ENCODE data around the gene GATB.
A peak's percentile ranks its signal among the peaks of the same experiment; 100 is the strongest.

The GATB gene, protein sequence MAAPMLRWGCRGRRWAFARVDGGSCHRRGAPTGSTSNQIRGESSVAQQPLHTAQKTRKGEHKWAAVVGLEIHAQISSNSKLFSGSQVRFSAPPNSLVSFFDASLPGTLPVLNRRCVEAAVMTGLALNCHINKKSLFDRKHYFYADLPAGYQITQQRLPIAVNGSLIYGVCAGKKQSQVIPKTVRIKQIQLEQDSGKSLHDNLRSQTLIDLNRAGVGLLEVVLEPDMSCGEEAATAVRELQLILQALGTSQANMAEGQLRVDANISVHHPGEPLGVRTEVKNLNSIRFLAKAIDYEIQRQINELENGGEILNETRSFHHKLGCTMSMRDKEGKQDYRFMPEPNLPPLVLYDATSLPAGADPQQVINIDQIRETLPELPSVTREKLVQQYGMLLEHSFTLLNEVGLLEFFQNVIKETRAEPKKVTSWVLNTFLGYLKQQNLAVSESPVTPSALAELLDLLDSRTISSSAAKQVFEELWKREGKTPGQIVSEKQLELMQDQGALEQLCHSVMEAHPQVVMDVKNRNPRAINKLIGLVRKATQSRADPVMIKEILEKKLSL

DNA sequence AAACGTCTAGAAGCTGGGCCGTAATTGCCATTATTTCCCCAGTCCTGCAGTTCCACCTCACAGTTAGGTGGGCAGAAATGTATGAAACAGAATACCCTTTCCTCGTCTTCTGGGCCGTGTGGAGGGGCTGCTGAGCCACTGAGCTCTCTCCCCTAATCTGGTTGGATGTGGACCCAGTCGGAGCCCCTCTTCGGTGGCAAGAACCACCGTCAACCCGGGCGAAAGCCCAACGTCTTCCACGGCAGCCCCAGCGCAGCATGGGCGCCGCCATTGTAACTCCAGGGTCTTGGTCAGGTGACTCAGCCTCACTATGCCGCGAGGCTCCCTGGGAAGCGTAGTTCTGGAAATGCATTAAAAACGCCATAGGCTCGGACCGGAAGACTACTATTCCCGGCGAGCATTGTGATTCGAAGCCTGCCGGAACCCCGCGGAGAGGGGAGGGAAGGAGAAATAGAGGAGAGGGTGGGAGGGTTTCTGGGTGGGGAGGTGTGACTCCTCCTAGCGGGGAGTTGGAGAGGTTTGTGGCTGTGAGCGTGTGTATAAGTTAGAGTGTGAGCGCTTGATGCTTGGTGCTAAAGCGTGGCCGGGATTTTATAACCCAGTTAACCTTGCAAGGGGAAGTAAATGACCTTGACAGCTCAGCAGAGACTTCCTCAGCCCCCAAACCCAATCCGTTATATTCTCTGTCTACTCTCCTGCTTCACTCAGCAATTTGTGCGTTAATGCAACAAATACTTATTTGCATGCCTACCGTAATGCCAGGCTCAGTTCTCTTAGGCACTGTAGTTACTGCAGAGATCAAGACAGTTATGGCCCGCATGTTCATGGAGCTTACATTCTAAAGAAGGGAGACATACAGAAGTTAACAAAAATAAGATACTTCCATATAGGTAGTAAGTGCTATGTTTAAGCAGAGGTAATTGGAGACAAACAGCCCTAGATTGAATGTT, at the start of gene GATB:
Gene GATB (minus strand): TSS at position 296 of the 950 bp plus-strand sequence. CDS start 25 bp downstream, at position 271.
- H3K4me1 ChIP-seq (ENCODE audit: insufficient read depth, low read length), result peaks cover 10% of the 10 kb centered on the region
- H3K27me3 ChIP-seq (ENCODE audit: insufficient read depth, low read length), result peaks cover 6% of the 10 kb centered on the region
- H3K9me3 ChIP-seq (ENCODE audit: low read length), result no peaks in the 10 kb centered on the region
- H3K36me3 ChIP-seq (ENCODE audit: insufficient read depth, low read length), result peaks cover 6% of the 10 kb centered on the region
- H3K4me3 ChIP-seq (ENCODE audit: low read length), result peak within 1 kb of the TSS; percentile 99
- H2AFZ ChIP-seq (ENCODE audit: low read depth, low read length), result peak within 1 kb of the TSS; percentile 96

DNA sequence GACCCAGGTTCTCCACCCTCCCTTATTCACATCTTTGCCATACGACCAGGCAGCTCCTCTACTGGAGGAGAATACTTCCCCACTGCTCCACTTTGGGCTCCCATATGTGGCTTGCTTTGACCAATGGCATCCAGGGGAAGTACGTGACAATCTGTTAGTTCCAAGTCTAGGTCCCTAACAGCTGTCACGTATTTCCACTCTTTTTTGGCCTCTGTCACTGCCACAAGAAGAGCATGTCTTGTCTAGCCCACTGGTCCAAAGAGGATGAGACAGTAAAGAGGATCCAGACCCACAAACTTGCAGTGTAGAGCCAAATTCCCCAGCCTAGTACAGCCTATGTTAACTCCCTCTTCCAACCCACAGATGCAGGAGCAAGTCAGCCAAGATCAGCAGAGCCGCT, 49.7 kb upstream of the GATB start:
- no peaks in the 10 kb centered on the region for H3K36me3 ChIP-seq (ENCODE audit: insufficient read depth, low read length)
- H3K9me3 ChIP-seq (ENCODE audit: low read length), result no peaks in the 10 kb centered on the region
- H3K4me1 ChIP-seq (ENCODE audit: insufficient read depth, low read length), result no peaks in the 10 kb centered on the region
- H2AFZ ChIP-seq (ENCODE audit: low read depth, low read length), result no peak overlapping the region
- H3K4me3 ChIP-seq (ENCODE audit: low read length), result no peak overlapping the region
- no peaks in the 10 kb centered on the region for H3K27me3 ChIP-seq (ENCODE audit: insufficient read depth, low read length)

DNA sequence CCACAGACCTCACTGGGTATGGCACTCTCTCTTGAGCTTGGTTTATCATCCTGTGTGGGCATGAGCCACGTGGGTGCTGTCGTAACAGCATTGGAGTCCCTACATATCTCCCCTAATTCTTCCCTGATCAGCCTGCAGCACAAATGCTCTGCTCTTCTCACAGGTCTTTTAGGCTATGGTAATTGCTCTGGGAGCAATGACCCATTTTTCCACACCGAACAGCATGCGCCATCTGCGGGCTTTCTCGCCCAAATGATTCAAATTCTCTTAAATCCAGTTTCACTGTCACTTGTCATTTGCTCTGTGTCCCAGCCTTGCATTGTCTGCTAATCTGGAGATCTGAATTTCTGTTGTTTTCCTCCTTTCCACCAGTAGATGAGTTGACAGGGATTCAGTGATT, 48.9 kb upstream of the GATB start:
- Histone ChIP-seq H3K4me3 (ENCODE audit: low read length) (no peak overlapping the region), H3K9me3 (ENCODE audit: low read length) (no peaks in the 10 kb centered on the region), H2AFZ (ENCODE audit: low read depth, low read length) (no peak overlapping the region), H3K36me3 (ENCODE audit: insufficient read depth, low read length) (no peaks in the 10 kb centered on the region), H3K27me3 (ENCODE audit: insufficient read depth, low read length) (no peaks in the 10 kb centered on the region), H3K4me1 (ENCODE audit: insufficient read depth, low read length) (no peaks in the 10 kb centered on the region)

DNA sequence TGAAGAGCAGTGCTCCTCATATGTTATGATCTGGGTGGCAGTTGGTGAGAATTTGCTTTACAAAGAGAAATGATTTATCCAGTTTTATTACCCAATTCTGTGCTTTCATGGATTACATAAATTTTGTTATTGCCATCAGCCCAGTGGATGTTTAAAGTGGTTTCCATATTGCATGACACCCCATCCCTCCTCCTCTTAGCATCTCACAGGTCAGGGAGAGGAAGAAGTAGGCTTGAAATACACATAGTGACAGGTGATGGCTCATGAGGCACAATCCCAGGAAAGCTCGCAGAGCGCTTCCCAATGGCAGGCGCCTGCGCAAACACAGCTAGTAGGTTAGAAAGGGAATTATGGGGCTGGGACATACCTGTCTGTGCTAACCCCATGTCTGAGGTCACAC, 47.7 kb upstream of the GATB start:
- no peaks in the 10 kb centered on the region for H3K4me1 ChIP-seq (ENCODE audit: insufficient read depth, low read length)
- no peaks in the 10 kb centered on the region for H3K9me3 ChIP-seq (ENCODE audit: low read length)
- no peaks in the 10 kb centered on the region for H3K27me3 ChIP-seq (ENCODE audit: insufficient read depth, low read length)
- no peaks in the 10 kb centered on the region for H3K36me3 ChIP-seq (ENCODE audit: insufficient read depth, low read length)
- no peak overlapping the region for H3K4me3 ChIP-seq (ENCODE audit: low read length)
- H2AFZ ChIP-seq (ENCODE audit: low read depth, low read length), result no peak overlapping the region

DNA sequence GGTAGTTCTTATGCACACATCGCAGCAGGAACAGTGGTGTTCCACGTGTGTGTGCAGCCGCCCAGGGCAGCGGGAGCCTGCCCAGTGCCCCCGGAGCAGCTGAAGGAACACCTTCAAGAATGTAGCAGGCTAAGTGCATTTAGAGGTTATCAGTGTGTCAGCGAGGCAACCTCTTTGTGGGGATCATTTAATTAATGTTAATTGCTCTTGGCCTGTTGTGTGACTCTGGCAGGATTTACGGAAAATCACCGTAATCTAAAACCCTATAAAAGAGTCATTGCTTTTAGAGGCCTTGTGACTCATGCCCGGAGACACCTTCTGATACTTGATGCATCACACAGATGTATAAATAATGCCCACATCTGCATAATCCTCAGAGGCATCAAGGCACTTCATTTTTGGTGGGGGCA, 47.3 kb upstream of the GATB start:
- Histone ChIP-seq H2AFZ (ENCODE audit: low read depth, low read length) (no peak overlapping the region), H3K4me1 (ENCODE audit: insufficient read depth, low read length) (no peaks in the 10 kb centered on the region), H3K9me3 (ENCODE audit: low read length) (no peaks in the 10 kb centered on the region), H3K27me3 (ENCODE audit: insufficient read depth, low read length) (no peaks in the 10 kb centered on the region), H3K36me3 (ENCODE audit: insufficient read depth, low read length) (no peaks in the 10 kb centered on the region), H3K4me3 (ENCODE audit: low read length) (no peak overlapping the region)

DNA sequence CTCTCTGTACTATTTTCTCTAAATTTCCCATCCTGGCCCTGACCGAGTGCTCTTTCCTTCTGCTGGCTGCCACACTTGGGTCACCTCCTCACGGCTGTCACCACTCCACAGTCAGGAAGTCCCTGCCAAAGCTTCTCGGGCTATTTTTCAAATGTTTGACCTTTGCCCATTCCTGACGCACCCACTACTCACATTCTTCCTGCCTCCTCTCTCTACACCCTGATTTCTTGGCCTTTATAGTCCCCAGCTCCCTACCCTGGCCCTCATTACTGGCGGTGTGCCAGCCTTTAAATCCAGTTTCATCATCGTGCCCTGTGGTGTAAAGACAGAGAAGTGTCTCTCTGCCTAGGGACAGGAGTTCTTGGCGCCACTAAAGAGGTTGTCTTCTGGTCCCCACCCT, 46.4 kb upstream of the GATB start:
- Histone ChIP-seq H3K9me3 (ENCODE audit: low read length) (no peaks in the 10 kb centered on the region), H3K27me3 (ENCODE audit: insufficient read depth, low read length) (no peaks in the 10 kb centered on the region), H3K4me1 (ENCODE audit: insufficient read depth, low read length) (no peaks in the 10 kb centered on the region), H2AFZ (ENCODE audit: low read depth, low read length) (no peak overlapping the region), H3K4me3 (ENCODE audit: low read length) (no peak overlapping the region), H3K36me3 (ENCODE audit: insufficient read depth, low read length) (no peaks in the 10 kb centered on the region)

DNA sequence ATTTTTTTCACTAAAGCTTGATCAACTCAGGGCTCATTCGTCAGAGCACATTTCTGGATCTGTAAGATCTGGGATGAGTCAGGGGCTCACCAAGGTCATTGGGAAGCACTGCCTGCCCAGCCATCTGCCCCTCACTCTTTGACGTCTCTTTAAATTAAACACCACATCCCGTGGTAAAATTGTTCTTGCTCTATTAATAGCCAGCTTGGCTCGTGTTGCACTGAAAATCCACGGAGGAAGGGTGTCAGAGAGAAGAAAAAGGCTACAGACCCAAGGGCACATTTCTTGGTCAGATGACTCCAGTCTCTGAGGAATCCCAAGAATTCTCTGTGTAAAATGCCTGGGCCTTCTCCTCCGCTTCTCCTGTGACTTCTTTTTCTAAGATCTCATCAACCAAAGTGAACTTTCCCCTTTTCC, 45.7 kb upstream of the GATB start:
- H3K9me3 ChIP-seq (ENCODE audit: low read length), result no peaks in the 10 kb centered on the region
- no peaks in the 10 kb centered on the region for H3K27me3 ChIP-seq (ENCODE audit: insufficient read depth, low read length)
- no peaks in the 10 kb centered on the region for H3K36me3 ChIP-seq (ENCODE audit: insufficient read depth, low read length)
- H2AFZ ChIP-seq (ENCODE audit: low read depth, low read length), result no peak overlapping the region
- no peak overlapping the region for H3K4me3 ChIP-seq (ENCODE audit: low read length)
- no peaks in the 10 kb centered on the region for H3K4me1 ChIP-seq (ENCODE audit: insufficient read depth, low read length)

DNA sequence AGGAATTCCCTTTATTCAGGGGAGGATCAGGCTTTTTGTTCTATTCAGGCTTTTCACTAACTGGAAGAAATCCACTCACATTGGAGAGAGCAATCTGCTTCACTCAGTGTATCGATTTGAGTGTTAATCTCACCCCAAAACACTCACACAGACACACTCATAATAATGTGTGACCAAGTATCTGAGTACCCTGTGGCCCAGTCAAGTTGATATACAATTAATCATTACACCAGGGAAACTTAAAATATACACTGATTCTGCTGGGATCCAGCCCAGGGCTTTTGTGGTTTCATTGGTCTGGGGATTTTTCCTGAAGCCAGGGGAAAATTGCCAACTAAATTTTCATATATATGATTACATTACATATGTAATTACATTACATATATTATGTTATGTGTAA, 44.0 kb upstream of the GATB start:
- H3K36me3 ChIP-seq (ENCODE audit: insufficient read depth, low read length), result no peaks in the 10 kb centered on the region
- H3K27me3 ChIP-seq (ENCODE audit: insufficient read depth, low read length), result no peaks in the 10 kb centered on the region
- H3K9me3 ChIP-seq (ENCODE audit: low read length), result no peaks in the 10 kb centered on the region
- H3K4me3 ChIP-seq (ENCODE audit: low read length), result no peak overlapping the region
- H2AFZ ChIP-seq (ENCODE audit: low read depth, low read length), result no peak overlapping the region
- no peaks in the 10 kb centered on the region for H3K4me1 ChIP-seq (ENCODE audit: insufficient read depth, low read length)

DNA sequence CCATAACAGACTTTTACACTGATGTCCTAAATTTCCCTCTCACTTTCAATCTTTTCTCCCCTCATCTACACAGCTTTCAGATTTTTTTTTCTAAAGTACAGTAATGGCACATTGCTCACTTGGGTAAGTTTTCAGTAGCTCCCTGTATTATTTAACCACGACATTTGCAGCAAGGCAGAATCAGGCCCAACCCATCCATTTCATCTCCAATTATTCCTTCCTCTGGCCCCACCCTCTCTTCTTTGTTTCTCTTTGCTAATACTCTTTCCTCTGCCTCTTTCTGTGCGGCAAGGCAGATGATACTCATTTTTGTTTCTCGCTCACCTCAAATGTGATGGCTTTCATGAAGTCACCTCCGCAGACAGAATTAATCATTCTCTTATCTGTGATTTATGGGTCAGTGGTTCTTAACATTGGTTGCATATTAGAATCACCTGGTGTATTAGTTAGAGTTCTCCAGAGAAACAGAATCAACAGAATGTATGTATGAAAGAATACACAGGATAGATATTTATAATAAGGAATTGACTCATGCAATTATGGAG, 43.4 kb upstream of the GATB start:
- Histone ChIP-seq H3K4me1 (ENCODE audit: insufficient read depth, low read length) (no peaks in the 10 kb centered on the region), H3K27me3 (ENCODE audit: insufficient read depth, low read length) (no peaks in the 10 kb centered on the region), H2AFZ (ENCODE audit: low read depth, low read length) (no peak overlapping the region), H3K36me3 (ENCODE audit: insufficient read depth, low read length) (no peaks in the 10 kb centered on the region), H3K4me3 (ENCODE audit: low read length) (no peak overlapping the region), H3K9me3 (ENCODE audit: low read length) (no peaks in the 10 kb centered on the region)

DNA sequence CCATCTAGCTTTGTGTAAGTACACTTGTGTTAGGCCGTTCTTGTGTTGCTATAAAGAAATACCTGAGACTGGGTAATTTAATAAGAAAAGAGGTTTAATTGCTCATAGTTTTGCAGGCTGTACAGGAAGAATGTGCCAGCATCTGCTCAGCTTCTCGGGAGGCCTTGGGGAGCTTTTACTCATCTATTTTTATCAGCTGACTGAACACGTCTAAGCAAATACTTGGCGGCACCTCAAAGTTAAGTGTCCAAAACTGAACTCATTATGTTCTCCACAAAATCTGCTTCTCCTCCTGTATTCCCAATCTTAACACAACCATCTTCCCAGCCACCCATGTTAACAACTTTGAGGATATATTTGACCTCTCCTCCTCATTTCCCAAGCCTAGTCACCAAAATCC, 42.4 kb upstream of the GATB start:
- H3K9me3 ChIP-seq (ENCODE audit: low read length), result no peaks in the 10 kb centered on the region
- H3K27me3 ChIP-seq (ENCODE audit: insufficient read depth, low read length), result no peaks in the 10 kb centered on the region
- no peak overlapping the region for H3K4me3 ChIP-seq (ENCODE audit: low read length)

DNA sequence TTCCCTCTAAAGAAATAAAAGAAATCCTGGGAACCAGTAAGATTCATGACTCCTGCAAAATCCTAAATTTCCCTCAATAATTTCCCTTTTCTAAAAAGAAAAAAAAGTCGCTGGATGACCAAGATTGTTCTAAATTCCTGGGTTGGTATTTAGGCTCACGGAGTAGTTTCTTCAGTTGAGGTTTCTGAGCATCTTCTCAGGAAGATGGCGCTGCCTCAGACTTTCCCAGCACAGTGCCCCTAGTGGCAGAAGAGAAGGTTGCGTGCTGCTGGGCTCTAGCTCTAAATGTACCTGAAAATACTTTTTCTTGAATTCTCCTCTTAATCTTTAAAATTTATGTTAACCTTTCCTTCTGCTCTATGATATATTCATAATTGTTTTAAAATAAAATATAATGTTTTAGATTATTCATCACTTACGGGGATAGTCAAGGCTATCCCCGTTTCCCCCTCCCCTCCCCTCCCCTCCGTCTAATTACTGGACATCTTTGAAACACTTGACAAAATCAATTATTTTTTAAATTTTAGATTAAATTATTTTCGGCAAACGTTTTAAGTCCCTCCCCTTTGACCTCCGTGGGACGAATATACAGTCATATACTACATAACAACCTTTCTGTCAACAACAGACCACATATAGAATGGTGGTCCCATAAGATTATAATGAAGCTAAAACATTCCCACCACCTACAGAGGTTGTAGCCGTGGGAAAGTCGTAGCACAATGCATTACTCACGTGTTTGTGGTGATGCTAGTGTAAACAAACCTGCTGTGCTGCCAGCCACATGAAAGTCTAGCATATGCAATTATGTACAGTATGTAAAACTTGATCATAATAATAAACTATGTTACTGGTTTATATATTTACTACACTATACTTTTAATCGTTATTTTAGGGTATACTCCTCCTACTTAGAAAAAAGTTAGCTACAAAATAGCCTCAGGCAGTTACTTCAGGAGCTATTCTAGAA, 41.0 kb upstream of the GATB start:
- Histone ChIP-seq H3K36me3 (ENCODE audit: insufficient read depth, low read length) (no peaks in the 10 kb centered on the region), H3K9me3 (ENCODE audit: low read length) (no peaks in the 10 kb centered on the region), H3K27me3 (ENCODE audit: insufficient read depth, low read length) (no peaks in the 10 kb centered on the region), H2AFZ (ENCODE audit: low read depth, low read length) (peak overlapping the region; percentile 13), H3K4me3 (ENCODE audit: low read length) (no peak overlapping the region), H3K4me1 (ENCODE audit: insufficient read depth, low read length) (no peaks in the 10 kb centered on the region)

More for the DNA sequence above, 42.4 kb upstream of the GATB start:
- Histone ChIP-seq H3K36me3 (ENCODE audit: insufficient read depth, low read length) (no peaks in the 10 kb centered on the region), H2AFZ (ENCODE audit: low read depth, low read length) (no peak overlapping the region), H3K4me1 (ENCODE audit: insufficient read depth, low read length) (no peaks in the 10 kb centered on the region)

DNA sequence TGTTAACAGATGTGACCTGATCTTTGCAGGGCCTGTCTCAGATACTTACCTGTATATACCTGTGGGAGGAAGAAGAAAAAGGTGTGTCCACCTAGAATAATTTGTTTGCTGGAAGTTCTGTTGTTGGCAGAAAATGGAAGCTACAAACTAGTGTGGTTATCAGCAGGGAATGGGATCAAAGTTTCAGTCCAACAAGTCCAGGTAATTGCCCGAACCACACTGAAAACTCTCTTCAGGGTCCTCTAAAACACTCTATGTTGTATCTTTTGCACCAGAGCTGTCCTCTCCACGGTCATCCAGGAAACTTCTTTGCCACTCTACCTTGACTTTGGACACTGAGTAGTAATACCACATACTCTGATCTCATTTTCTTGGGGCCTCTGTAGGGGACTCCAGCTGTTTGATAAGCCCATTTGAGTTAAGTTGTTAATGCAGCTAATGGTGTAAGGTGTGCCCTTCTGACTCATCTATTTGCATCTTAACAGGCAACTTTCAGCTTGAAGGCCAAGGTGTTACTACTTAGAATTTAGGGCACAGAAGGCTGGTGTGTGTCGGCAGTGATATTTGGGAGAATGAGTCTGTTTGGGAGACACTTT, 38.7 kb upstream of the GATB start:
- Histone ChIP-seq H3K36me3 (ENCODE audit: insufficient read depth, low read length) (no peaks in the 10 kb centered on the region), H3K9me3 (ENCODE audit: low read length) (no peaks in the 10 kb centered on the region), H2AFZ (ENCODE audit: low read depth, low read length) (no peak overlapping the region), H3K4me1 (ENCODE audit: insufficient read depth, low read length) (no peaks in the 10 kb centered on the region), H3K27me3 (ENCODE audit: insufficient read depth, low read length) (no peaks in the 10 kb centered on the region), H3K4me3 (ENCODE audit: low read length) (no peak overlapping the region)

All from neuron (in vitro differentiated cells).